ENCODE results near the gene TIMMDC1.

TIMMDC1 gene

DNA sequence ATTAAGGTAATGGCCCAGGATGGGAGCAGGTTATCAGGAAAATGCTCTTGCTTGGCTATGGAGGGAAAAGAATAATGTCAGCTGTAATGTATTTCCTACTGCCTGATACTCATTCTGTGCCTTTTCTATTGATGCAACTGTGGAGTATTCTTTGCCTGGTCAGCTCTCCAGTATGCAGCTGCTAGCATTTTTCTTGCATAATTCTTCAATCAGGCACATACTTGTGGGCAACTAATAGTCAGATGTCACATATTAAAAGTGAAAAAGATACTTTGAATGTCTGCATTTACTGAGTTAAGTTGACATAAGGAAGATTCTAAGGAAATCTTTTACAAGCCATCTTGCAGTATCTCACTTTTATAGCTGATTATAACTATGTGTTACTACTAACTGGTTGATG, 31.5 kb downstream of the TIMMDC1 start:
- TF ChIP-seq, protein P1, sequence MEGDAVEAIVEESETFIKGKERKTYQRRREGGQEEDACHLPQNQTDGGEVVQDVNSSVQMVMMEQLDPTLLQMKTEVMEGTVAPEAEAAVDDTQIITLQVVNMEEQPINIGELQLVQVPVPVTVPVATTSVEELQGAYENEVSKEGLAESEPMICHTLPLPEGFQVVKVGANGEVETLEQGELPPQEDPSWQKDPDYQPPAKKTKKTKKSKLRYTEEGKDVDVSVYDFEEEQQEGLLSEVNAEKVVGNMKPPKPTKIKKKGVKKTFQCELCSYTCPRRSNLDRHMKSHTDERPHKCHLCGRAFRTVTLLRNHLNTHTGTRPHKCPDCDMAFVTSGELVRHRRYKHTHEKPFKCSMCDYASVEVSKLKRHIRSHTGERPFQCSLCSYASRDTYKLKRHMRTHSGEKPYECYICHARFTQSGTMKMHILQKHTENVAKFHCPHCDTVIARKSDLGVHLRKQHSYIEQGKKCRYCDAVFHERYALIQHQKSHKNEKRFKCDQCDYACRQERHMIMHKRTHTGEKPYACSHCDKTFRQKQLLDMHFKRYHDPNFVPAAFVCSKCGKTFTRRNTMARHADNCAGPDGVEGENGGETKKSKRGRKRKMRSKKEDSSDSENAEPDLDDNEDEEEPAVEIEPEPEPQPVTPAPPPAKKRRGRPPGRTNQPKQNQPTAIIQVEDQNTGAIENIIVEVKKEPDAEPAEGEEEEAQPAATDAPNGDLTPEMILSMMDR (IDR thresholded peaks at IDR 0.05; ENCODE audit: borderline replicate concordance, insufficient read depth, low read depth, low read length) = no peak
- no peak overlapping the region for H3K4me3 ChIP-seq (ENCODE audit: low read depth, low read length)

DNA sequence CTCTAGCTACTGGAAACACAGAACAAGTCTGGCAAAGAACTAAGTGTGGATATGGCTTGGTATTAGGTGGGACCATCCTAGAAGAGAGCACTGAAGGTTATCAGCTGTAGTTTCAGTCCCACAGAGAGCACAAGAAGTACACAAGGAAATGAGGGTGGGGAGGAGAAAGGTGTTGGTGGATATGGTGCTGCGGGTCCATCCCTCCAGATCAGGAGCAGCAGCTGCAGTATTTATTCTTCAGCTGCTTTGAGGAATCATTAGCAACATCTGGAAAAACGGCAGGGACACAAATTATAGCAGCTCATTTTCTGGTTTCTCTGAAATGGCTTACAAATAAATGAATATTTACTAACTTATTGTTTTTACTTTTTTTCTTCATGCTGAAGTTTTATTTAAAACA, 32.1 kb downstream of the TIMMDC1 start:
- TF ChIP-seq, protein P1 (IDR thresholded peaks at IDR 0.05; ENCODE audit: borderline replicate concordance, insufficient read depth, low read depth, low read length) = no peak
- H3K4me3 ChIP-seq (ENCODE audit: low read depth, low read length) = no peak overlapping the region

DNA sequence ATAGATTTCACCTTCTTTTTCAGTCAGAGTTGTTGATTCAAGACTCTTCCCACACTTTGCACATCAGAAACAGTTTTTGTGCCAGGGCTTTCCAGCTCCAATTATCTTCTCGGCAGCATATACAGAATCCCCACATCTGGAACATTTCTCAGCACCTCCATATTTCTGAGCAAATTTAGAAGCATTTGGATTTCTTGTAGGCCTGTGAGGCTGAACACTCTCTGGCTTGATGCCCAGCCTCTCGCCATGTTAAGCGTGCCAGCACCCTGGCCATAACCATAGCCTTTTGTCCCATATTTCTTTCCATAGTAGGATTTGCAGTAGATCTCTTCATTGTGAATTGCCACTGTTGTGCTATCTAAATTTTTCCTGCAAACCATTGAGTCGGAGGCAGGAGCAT, 32.8 kb downstream of the TIMMDC1 start:
- TF ChIP-seq, protein P1 (IDR thresholded peaks at IDR 0.05; ENCODE audit: borderline replicate concordance, insufficient read depth, low read depth, low read length) = no peak
- no peak overlapping the region for H3K4me3 ChIP-seq (ENCODE audit: low read depth, low read length)

DNA sequence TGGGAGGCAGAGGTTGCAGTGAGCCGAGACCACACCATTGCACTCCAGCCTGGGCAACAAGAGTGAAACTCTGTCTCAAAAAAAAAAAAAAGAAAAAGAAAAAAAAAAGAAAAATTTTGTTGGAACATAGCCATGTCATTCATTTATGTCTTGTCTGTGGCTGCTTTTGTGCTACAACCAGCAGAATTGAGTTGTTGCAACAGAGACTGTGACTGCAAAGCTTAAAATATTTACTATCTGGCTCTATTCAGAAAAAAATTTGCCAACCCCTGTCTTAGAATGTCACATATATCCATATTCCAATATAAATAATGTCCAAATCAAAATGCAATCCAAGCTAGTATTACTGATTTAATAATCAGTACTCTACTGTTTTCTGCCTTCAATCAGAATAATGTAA, 35.9 kb downstream of the TIMMDC1 start:
- TF ChIP-seq, protein P1 (IDR thresholded peaks at IDR 0.05; ENCODE audit: borderline replicate concordance, insufficient read depth, low read depth, low read length) = no peak
- no peak overlapping the region for H3K4me3 ChIP-seq (ENCODE audit: low read depth, low read length)

DNA sequence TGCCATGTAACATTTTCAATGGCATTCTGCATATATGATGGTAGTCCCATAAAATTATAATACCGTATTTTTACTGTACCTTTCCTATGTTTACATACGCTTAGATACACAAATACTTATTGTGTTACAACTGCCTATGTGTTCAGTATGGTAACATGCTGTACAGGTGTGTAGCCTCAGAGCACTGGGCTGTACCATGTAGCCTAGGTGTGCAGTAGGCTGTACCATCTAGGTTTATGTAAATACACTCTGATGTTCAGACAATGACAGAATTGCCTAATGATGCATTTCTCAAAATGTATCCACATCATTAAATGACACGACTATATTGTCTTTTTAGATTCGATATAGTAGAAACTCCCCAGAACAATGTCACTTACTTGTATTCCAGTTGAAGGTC, 38.4 kb downstream of the TIMMDC1 start:
- no peak overlapping the region for H3K4me3 ChIP-seq (ENCODE audit: low read depth, low read length)
- TF ChIP-seq, protein P1 (IDR thresholded peaks at IDR 0.05; ENCODE audit: borderline replicate concordance, insufficient read depth, low read depth, low read length) = no peak

DNA sequence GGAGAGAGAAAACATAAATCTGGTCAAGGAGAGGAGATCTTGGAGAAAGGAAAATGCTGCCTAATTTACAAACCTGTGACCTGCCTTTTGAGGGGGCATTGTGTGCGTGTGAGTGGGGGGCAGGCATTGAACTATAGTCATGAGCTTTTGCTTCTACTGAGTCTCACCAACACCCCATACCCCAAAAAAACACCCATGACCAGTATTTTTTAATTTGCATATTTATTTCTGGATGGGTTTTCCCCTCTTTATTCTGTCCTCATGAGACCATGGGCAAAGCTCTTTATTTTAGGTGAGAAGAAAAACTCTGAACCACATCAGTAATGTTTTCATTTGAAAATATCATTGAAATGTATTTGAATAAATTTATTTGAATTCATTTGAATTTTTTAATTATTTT, 40.4 kb downstream of the TIMMDC1 start:
- no peak overlapping the region for H3K4me3 ChIP-seq (ENCODE audit: low read depth, low read length)
- TF ChIP-seq, protein P1 (IDR thresholded peaks at IDR 0.05; ENCODE audit: borderline replicate concordance, insufficient read depth, low read depth, low read length) = no peak

DNA sequence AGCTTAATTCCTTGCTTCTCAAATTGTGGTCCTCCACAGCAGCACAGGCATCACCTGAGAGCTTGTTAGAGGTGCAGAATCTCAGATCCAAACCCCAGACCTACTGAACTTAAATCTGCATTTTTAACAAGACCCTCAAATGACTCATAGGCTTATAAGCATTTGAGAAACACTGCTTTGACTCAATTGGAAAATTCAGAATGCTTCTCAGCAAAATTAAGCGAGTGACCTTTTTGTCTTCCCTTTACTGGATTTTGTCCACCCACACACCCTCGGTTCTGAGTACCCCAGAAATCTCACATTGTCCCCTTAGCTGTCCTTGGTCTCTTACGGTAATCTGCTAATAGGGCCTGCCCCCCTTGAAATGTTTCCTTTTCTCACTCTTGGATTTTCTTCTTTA, 43.2 kb downstream of the TIMMDC1 start:
- TF ChIP-seq, protein P1 (IDR thresholded peaks at IDR 0.05; ENCODE audit: borderline replicate concordance, insufficient read depth, low read depth, low read length) = no peak
- H3K4me3 ChIP-seq (ENCODE audit: low read depth, low read length) = no peak overlapping the region
